GM23338 (cell line): ENCODE measurements around the gene GUCD1.

Experiments used
- CREB1 ChIP-seq: fragments of 250-450 bp; sonication (Bioruptor Pico); IDR thresholded peaks from 2 replicates; pipeline ENCODE4 v1.5.0; 2020; ENCODE audit warnings: low read depth, mild to moderate bottlenecking, moderate library complexity
- CTCF ChIP-seq, 2 experiments: fragments of 200-600 bp in 1 of 2; sonication (generic) in 1 of 2; conservative IDR thresholded peaks; 2 replicates each; pipeline versions ENCODE4 v1.5.1 to v1.6.1; 2016 to 2017; ENCODE audit warnings: antibody characterized with exemption in 2 of 2, low read depth in 2 of 2, mild to moderate bottlenecking in 2 of 2, moderate library complexity in 1 of 2
- EZH2 ChIP-seq: fragments of 200-600 bp; sonication (generic); IDR thresholded peaks from one replicate; pipeline ENCODE4 v1.8.0; 2017; ENCODE audit warnings: antibody characterized with exemption, mild to moderate bottlenecking, low read depth; ENCODE audit not compliant: unreplicated experiment
- EZH2phosphoT487 ChIP-seq: fragments of 200-600 bp; sonication (generic); IDR thresholded peaks from one replicate; pipeline ENCODE4 v1.8.1; 2018; ENCODE audit warnings: antibody characterized with exemption; ENCODE audit not compliant: unreplicated experiment
- JUNB ChIP-seq: IDR thresholded peaks from one replicate; pipeline ENCODE4 v1.6.1; 2016; ENCODE audit warnings: antibody characterized with exemption; ENCODE audit not compliant: unreplicated experiment
- NANOG ChIP-seq: IDR thresholded peaks from 2 replicates; pipeline ENCODE4 v1.6.1; 2016; ENCODE audit warnings: antibody characterized with exemption, borderline replicate concordance
- POLR2AphosphoS5 ChIP-seq: IDR thresholded peaks from 2 replicates; pipeline ENCODE4 v1.6.1; 2016; ENCODE audit warnings: antibody characterized with exemption, low read depth
- STAT1 ChIP-seq: IDR thresholded peaks from one replicate; pipeline ENCODE4 v1.6.1; 2016; ENCODE audit warnings: antibody characterized with exemption; ENCODE audit not compliant: unreplicated experiment
- ZNF114 ChIP-seq: fragments of 250-450 bp; sonication (Bioruptor Pico); IDR thresholded peaks from 2 replicates; pipeline ENCODE4 v1.5.0; 2020; ENCODE audit warnings: mild to moderate bottlenecking, moderate library complexity
- ZNF331 ChIP-seq: fragments of 250-450 bp; sonication (Bioruptor Pico); IDR thresholded peaks from 2 replicates; pipeline ENCODE4 v1.5.0; 2020; ENCODE audit warnings: low read depth, mild to moderate bottlenecking, moderate library complexity
- ZNF462 ChIP-seq: fragments of 250-450 bp; sonication (Bioruptor Pico); IDR thresholded peaks from 2 replicates; pipeline ENCODE4 v1.5.0; 2020; ENCODE audit warnings: mild to moderate bottlenecking, moderate library complexity
- TF ChIP-seq, protein P1 (sequence below): IDR thresholded peaks from one replicate; pipeline ENCODE4 v1.6.1; 2018; ENCODE audit warnings: antibody characterized with exemption; ENCODE audit not compliant: unreplicated experiment
- TF ChIP-seq, protein P2 (sequence below): IDR thresholded peaks from 2 replicates; pipeline ENCODE4 v1.6.1; 2016; ENCODE audit warnings: antibody characterized with exemption

- no peak for TF ChIP-seq EZH2
- no peak for TF ChIP-seq CTCF (conservative IDR thresholded peaks at IDR 0.05; ENCODE audit: low read depth in 2 of 2)
- TF ChIP-seq EZH2phosphoT487: no peak
- TF ChIP-seq, protein P1, sequence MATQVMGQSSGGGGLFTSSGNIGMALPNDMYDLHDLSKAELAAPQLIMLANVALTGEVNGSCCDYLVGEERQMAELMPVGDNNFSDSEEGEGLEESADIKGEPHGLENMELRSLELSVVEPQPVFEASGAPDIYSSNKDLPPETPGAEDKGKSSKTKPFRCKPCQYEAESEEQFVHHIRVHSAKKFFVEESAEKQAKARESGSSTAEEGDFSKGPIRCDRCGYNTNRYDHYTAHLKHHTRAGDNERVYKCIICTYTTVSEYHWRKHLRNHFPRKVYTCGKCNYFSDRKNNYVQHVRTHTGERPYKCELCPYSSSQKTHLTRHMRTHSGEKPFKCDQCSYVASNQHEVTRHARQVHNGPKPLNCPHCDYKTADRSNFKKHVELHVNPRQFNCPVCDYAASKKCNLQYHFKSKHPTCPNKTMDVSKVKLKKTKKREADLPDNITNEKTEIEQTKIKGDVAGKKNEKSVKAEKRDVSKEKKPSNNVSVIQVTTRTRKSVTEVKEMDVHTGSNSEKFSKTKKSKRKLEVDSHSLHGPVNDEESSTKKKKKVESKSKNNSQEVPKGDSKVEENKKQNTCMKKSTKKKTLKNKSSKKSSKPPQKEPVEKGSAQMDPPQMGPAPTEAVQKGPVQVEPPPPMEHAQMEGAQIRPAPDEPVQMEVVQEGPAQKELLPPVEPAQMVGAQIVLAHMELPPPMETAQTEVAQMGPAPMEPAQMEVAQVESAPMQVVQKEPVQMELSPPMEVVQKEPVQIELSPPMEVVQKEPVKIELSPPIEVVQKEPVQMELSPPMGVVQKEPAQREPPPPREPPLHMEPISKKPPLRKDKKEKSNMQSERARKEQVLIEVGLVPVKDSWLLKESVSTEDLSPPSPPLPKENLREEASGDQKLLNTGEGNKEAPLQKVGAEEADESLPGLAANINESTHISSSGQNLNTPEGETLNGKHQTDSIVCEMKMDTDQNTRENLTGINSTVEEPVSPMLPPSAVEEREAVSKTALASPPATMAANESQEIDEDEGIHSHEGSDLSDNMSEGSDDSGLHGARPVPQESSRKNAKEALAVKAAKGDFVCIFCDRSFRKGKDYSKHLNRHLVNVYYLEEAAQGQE: no peak
- no peak for TF ChIP-seq POLR2AphosphoS5
- TF ChIP-seq JUNB: no peak
- TF ChIP-seq ZNF114 (CRISPR knock-in tag): no peak
- no peak for TF ChIP-seq STAT1
- TF ChIP-seq, protein P2, sequence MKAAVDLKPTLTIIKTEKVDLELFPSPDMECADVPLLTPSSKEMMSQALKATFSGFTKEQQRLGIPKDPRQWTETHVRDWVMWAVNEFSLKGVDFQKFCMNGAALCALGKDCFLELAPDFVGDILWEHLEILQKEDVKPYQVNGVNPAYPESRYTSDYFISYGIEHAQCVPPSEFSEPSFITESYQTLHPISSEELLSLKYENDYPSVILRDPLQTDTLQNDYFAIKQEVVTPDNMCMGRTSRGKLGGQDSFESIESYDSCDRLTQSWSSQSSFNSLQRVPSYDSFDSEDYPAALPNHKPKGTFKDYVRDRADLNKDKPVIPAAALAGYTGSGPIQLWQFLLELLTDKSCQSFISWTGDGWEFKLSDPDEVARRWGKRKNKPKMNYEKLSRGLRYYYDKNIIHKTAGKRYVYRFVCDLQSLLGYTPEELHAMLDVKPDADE: no peak
- TF ChIP-seq ZNF331: no peak
- no peak for TF ChIP-seq CREB1 (CRISPR knock-in tag)
- no peak for TF ChIP-seq NANOG
- no peak for TF ChIP-seq ZNF462
These were observed 44.0 kb downstream of the GUCD1 start for GRCh38 chr22:24510637-24511625.
